T-cell (primary cell): ENCODE results near the gene NTMT2. TPM values are rescaled to one million over a fixed set of nuclear protein-coding genes. Genes with fewer than 3 reads are reported as not detected.

Source experiments
- ATAC-seq, 4 experiments: fragments of 200-7000 bp in 3 of 4; fragments of 150-1000 bp in 1 of 4; cut with Tn5 transposase; replicated peaks in 1 of 4; 1 replicate in 3 of 4; 2 replicates in 1 of 4; pipeline ENCODE4 v1.10.0; 2021; ENCODE audit warnings: moderate library complexity in 3 of 4, mild to moderate bottlenecking in 2 of 4, moderate number of reproducible peaks in 1 of 4
- CTCF ChIA-PET, 2 donors: fragments of 300-600 bp; sonication (Branson Sonifier 250); formaldehyde crosslinking; loops; one replicate each; lab custom pipeline; 2022; ENCODE audit warnings: antibody characterized with exemption in 2 of 2; lab: Charles Lee
- POLR2A ChIA-PET, 2 donors: fragments of 300-600 bp; sonication (Branson Sonifier 250); formaldehyde crosslinking; loops; one replicate each; lab custom pipeline; 2022; ENCODE audit warnings: antibody characterized with exemption in 2 of 2; lab: Charles Lee
- DNase-seq, 35 experiments: peaks; one replicate each; pipeline versions ENCODE4 v3.0.0 to v3.0.0-alpha.2; 2013 to 2023
- H3K27ac ChIP-seq: one replicate; pipeline ENCODE4 v1.5.1; 2013; ENCODE audit warnings: low read length
- H3K27me3 ChIP-seq, 2 experiments: replicated peaks in 1 of 2; 1 replicate in 1 of 2; 2 replicates in 1 of 2; pipeline versions ENCODE4 v1.6.1 to v1.7.0; 2013; ENCODE audit warnings: low read length in 1 of 2, mixed read lengths in 1 of 2; ENCODE audit not compliant: control insufficient read depth in 2 of 2, insufficient read depth in 2 of 2; ENCODE audit errors: extremely low read depth in 1 of 2
- H3K36me3 ChIP-seq, 2 donors: 1 replicate in 1 of 2; 2 replicates in 1 of 2; pipeline versions ENCODE4 v1.6.1 to v1.7.0; 2013; ENCODE audit warnings: low read length in 1 of 2; ENCODE audit not compliant: control insufficient read depth in 2 of 2, insufficient read depth in 1 of 2; ENCODE audit errors: extremely low read depth in 1 of 2
- H3K4me1 ChIP-seq, 2 experiments: 1 replicate in 1 of 2; 2 replicates in 1 of 2; pipeline versions ENCODE4 v1.6.1 to v1.7.0; 2013; ENCODE audit warnings: low read length in 2 of 2, mixed read lengths in 1 of 2; ENCODE audit not compliant: insufficient read depth in 2 of 2, control insufficient read depth in 1 of 2; ENCODE audit errors: extremely low read depth in 1 of 2
- H3K4me3 ChIP-seq, 2 donors: 1 replicate in 1 of 2; 2 replicates in 1 of 2; pipeline versions ENCODE4 v1.5.1 to v1.7.0; 2013; ENCODE audit warnings: mild to moderate bottlenecking in 2 of 2, low read length in 1 of 2, moderate library complexity in 1 of 2; ENCODE audit not compliant: control insufficient read depth in 1 of 2; ENCODE audit errors: extremely low read depth in 1 of 2
- H3K9me3 ChIP-seq: 2 replicates; pipeline ENCODE4 v1.7.0; 2013
- H3K27ac Mint-ChIP-seq, 2 donors: one replicate each; pipeline ENCODE4 v1.8.0; 2020 to 2021; ENCODE audit warnings: mild to moderate bottlenecking in 2 of 2, mixed read lengths in 2 of 2
- H3K27me3 Mint-ChIP-seq, 2 donors: one replicate each; pipeline ENCODE4 v1.8.0; 2021 to 2022; ENCODE audit warnings: mixed read lengths in 2 of 2
- H3K36me3 Mint-ChIP-seq: one replicate; pipeline ENCODE4 v1.8.0; 2021; ENCODE audit warnings: mixed read lengths
- H3K4me1 Mint-ChIP-seq, 3 donors: one replicate each; pipeline ENCODE4 v1.8.0; 2020 to 2022; ENCODE audit warnings: mixed read lengths in 3 of 3, mild to moderate bottlenecking in 1 of 3
- H3K4me3 Mint-ChIP-seq, 3 donors: one replicate each; pipeline ENCODE4 v1.8.0; 2020 to 2022; ENCODE audit warnings: mild to moderate bottlenecking in 3 of 3, mixed read lengths in 3 of 3, moderate library complexity in 3 of 3
- H3K9me3 Mint-ChIP-seq, 3 donors: one replicate each; pipeline ENCODE4 v1.8.0; 2020 to 2022; ENCODE audit warnings: mixed read lengths in 3 of 3
- WGBS: methylation state at CpG from one replicate; pipeline ENCODE4 v1.1.5; 2013; ENCODE audit warnings: missing lambda C conversion rate; ENCODE audit not compliant: insufficient coverage; 5-methylcytosine and 5-hydroxymethylcytosine counted together
- total RNA-seq, 35 experiments: library from RNA in 6 of 35; stranded (reverse) in 6 of 35; fragments of 120-200 nt in 1 of 35; gene quantifications; one replicate each; pipeline versions ENCODE4 v1.2.1 to v1.2.4 and lab custom pipeline; 2013 to 2026

NTMT2 gene
- total RNA-seq, 5 donors from 2014 or later (not counting 1 experiment from before 2014, with no cell fraction given) = not detected

GRCh38 chr1:170198090-170198489, 52.3 kb downstream of the NTMT2 start:
- H3K36me3 Mint-ChIP-seq = no peaks in the 10 kb centered on the region
- no peaks in the 10 kb centered on the region for H3K9me3 Mint-ChIP-seq
- Histone ChIP-seq H3K36me3 (no peaks in the 10 kb centered on the region), H3K9me3 (no peaks in the 10 kb centered on the region), H3K27me3 (peaks cover 0 to 3% of the 10 kb centered on the region in 2 experiments), H3K4me3 (no peak overlapping the region), H3K4me1 (no peaks in the 10 kb centered on the region), H3K27ac (no peak overlapping the region)
- POLR2A ChIA-PET = no interaction called here
- H3K27ac Mint-ChIP-seq = no peak overlapping the region
- no peak for ATAC-seq
- DNase-seq = no peak
- H3K4me1 Mint-ChIP-seq = no peaks in the 10 kb centered on the region
- H3K4me3 Mint-ChIP-seq = no peak overlapping the region
- H3K27me3 Mint-ChIP-seq = peaks cover 23 to 29% of the 10 kb centered on the region in 2 donors
- WGBS = no CpG with 5 or more reads among the region's 1 CpG
- CTCF ChIA-PET = no interaction called here

DNA sequence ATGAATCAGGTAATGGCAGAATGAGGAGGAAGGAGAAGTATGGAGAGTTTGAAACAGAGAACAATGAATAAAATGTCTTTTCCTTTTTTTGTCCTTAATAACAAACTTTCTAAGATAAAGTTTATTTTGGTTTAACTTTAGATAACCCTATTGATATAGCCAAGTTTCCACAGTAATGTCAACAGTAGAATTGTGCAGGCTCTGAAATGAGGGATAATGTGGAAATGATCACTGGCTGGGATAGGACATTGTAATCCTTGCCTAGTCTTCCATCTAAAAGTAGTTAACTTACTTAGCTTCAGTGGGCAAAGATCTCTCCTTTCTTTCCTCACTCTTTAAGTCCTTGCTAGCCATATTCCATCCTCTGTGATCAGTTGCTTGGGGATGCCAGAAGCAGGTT, 52.8 kb downstream of the NTMT2 start:
- no peaks in the 10 kb centered on the region for H3K4me1 Mint-ChIP-seq
- no peaks in the 10 kb centered on the region for H3K9me3 Mint-ChIP-seq
- H3K27ac Mint-ChIP-seq = no peak overlapping the region
- Histone ChIP-seq H3K27ac (no peak overlapping the region), H3K27me3 (peaks cover 0 to 3% of the 10 kb centered on the region in 2 experiments), H3K36me3 (no peaks in the 10 kb centered on the region), H3K4me1 (no peaks in the 10 kb centered on the region), H3K4me3 (no peak overlapping the region), H3K9me3 (no peaks in the 10 kb centered on the region)
- H3K27me3 Mint-ChIP-seq = peaks cover 23 to 29% of the 10 kb centered on the region in 2 donors
- H3K4me3 Mint-ChIP-seq = no peak overlapping the region
- no peak for DNase-seq
- ChIA-PET CTCF (no interaction called here), POLR2A (no interaction called here)
- no peaks in the 10 kb centered on the region for H3K36me3 Mint-ChIP-seq
- ATAC-seq = no peak

- Mint-ChIP-seq H3K27ac (no peak overlapping the region), H3K9me3 (no peaks in the 10 kb centered on the region), H3K4me3 (no peak overlapping the region), H3K4me1 (no peaks in the 10 kb centered on the region), H3K27me3 (peaks cover 20 to 31% of the 10 kb centered on the region in 2 donors), H3K36me3 (no peaks in the 10 kb centered on the region)
- ChIA-PET POLR2A (no interaction called here), CTCF (no interaction called here)
- no peak for DNase-seq
- no peak overlapping the region for H3K27ac ChIP-seq
- no peaks in the 10 kb centered on the region for H3K36me3 ChIP-seq
- no peaks in the 10 kb centered on the region for H3K9me3 ChIP-seq
- H3K27me3 ChIP-seq = peaks cover 0 to 3% of the 10 kb centered on the region in 2 experiments
- no peak overlapping the region for H3K4me3 ChIP-seq
- no peak for ATAC-seq
- no peaks in the 10 kb centered on the region for H3K4me1 ChIP-seq
Measured at GRCh38 chr1:170200161-170200560, 54.4 kb downstream of the NTMT2 start.

DNA sequence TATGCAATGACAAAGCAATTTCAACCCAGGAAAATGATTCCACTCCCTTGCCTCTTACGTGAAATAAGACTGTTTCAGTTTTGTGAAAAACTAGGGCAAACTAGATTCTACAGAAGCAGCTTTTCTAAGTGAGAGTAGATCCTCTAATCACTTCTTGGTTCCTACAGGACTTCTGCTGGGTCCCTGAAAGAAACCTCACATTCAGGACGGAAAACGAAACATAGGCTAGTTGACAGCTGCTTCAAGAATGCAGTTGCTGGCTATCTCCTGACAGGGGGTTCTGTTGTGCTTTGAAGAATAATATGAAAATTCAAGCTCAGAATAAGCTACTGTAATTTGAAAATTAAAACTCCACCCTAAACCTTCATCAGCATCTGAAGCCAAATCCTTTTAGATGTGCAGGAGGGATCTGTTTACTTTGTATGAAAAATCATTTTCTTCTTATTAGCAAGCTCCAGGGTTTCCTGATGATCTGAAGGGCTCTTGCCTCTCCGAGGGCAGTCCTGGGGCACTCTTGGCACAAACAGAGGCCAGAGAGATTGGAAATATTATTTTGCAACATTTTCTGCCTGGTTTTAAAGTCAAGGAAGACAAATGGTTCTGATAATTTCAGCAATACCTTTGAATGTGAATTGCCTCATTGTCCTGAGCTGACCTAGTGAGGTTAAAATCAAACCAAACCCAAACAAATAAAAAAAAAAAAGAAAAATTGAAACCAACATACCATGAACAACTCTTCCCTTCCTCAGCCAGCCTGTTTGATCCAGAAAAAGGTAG, 55.0 kb downstream of the NTMT2 start:
- no peaks in the 10 kb centered on the region for H3K36me3 ChIP-seq
- no peak for ATAC-seq
- H3K27me3 ChIP-seq = peaks cover 0 to 3% of the 10 kb centered on the region in 2 experiments
- DNase-seq = no peak
- ChIA-PET CTCF (interaction anchor here (0.6 to 0.7 kb wide), 2 partner anchors 37 to 47 kb away, joined by 3 to 5 read pairs; no protein-coding TSS in a partner anchor), POLR2A (interaction anchor here in 1 of 2 donors (0.7 kb wide), 1 partner anchor 132 kb away, joined by 3 read pairs; no protein-coding TSS in a partner anchor)
- H3K9me3 ChIP-seq = no peaks in the 10 kb centered on the region
- H3K9me3 Mint-ChIP-seq = no peaks in the 10 kb centered on the region
- no peak overlapping the region for H3K4me3 Mint-ChIP-seq
- no peak overlapping the region for H3K4me3 ChIP-seq
- no peaks in the 10 kb centered on the region for H3K36me3 Mint-ChIP-seq
- H3K4me1 Mint-ChIP-seq = no peaks in the 10 kb centered on the region
- H3K4me1 ChIP-seq = no peaks in the 10 kb centered on the region
- H3K27me3 Mint-ChIP-seq = peaks cover 19 to 30% of the 10 kb centered on the region in 2 donors
- no CpG with 5 or more reads among the region's 4 CpGs for WGBS
- no peak overlapping the region for H3K27ac Mint-ChIP-seq
- no peak overlapping the region for H3K27ac ChIP-seq

GRCh38 chr1:170203693-170204092, 57.9 kb downstream of the NTMT2 start:
- no peak overlapping the region for H3K4me3 ChIP-seq
- H3K4me3 Mint-ChIP-seq = no peak overlapping the region
- peaks cover 2 to 8% (median 7%) of the 10 kb centered on the region in 3 donors for H3K9me3 Mint-ChIP-seq
- H3K4me1 Mint-ChIP-seq = no peaks in the 10 kb centered on the region
- ATAC-seq (no peak), DNase-seq (no peak)
- H3K4me1 ChIP-seq = no peaks in the 10 kb centered on the region
- no peaks in the 10 kb centered on the region for H3K9me3 ChIP-seq
- H3K36me3 Mint-ChIP-seq = no peaks in the 10 kb centered on the region
- H3K27ac Mint-ChIP-seq = no peak overlapping the region
- H3K27ac ChIP-seq = no peak overlapping the region
- peaks cover 0 to 7% of the 10 kb centered on the region in 2 experiments for H3K27me3 ChIP-seq
- H3K36me3 ChIP-seq = no peaks in the 10 kb centered on the region
- CTCF ChIA-PET = no interaction called here
- POLR2A ChIA-PET = no interaction called here
- peaks cover 11 to 21% of the 10 kb centered on the region in 2 donors for H3K27me3 Mint-ChIP-seq

DNA sequence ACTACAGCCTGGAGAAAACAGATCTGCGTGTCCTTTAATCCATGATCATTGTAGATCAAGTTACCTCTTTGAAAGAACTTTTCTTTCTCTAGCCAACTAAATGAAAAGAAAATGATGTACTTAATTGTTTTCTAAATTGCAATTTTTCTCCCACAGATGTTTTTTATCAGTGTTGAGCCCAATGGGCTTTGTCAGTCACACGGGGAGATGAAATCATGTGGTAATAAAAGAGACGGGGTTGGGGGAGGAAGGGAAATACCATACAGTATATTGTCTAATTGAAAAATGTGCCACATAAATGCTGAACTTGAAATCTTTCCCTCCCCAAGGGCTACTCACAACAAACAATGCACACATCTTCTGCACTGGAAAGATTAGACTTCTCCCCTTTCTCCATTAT, 58.4 kb downstream of the NTMT2 start:
- no peak overlapping the region for H3K4me3 ChIP-seq
- H3K4me1 ChIP-seq = no peaks in the 10 kb centered on the region
- ChIA-PET POLR2A (no interaction called here), CTCF (interaction anchor here in 1 of 2 donors (0.7 kb wide), 2 partner anchors 9 to 779 kb away, joined by 3 to 4 read pairs; no protein-coding TSS in a partner anchor)
- peaks cover 11 to 19% of the 10 kb centered on the region in 2 donors for H3K27me3 Mint-ChIP-seq
- H3K36me3 ChIP-seq = no peaks in the 10 kb centered on the region
- no peaks in the 10 kb centered on the region for H3K9me3 ChIP-seq
- H3K36me3 Mint-ChIP-seq = no peaks in the 10 kb centered on the region
- DNase-seq (no peak), ATAC-seq (no peak)
- no peaks in the 10 kb centered on the region for H3K4me1 Mint-ChIP-seq
- H3K4me3 Mint-ChIP-seq = no peak overlapping the region
- no CpG with 5 or more reads among the region's 3 CpGs for WGBS
- no peak overlapping the region for H3K27ac Mint-ChIP-seq
- H3K9me3 Mint-ChIP-seq = peaks cover 2 to 8% (median 7%) of the 10 kb centered on the region in 3 donors
- H3K27me3 ChIP-seq = peaks cover 0 to 7% of the 10 kb centered on the region in 2 experiments
- H3K27ac ChIP-seq = no peak overlapping the region
